MM.1S (cell line): ENCODE results near the gene SPATC1L.

Experiments used
- DNase-seq: peaks from one replicate; pipeline ENCODE4 v3.0.0-alpha.2; 2015
- H2AFZ ChIP-seq: fragments of 300-600 bp; sonication (generic); 2 replicates; pipeline ENCODE4 v1.6.0; 2016; ENCODE audit warnings: antibody characterized with exemption, low read length
- H3F3A ChIP-seq: fragments of 300-600 bp; sonication (generic); 2 replicates; pipeline ENCODE4 v1.6.1; 2016; ENCODE audit warnings: mild to moderate bottlenecking, antibody characterized with exemption, low read length, moderate library complexity, mixed read lengths; ENCODE audit not compliant: insufficient read depth
- H3K27ac ChIP-seq: fragments of 300-600 bp; sonication (generic); 2 replicates; pipeline ENCODE4 v1.5.1; 2016; ENCODE audit warnings: mild to moderate bottlenecking, low read length
- H3K27me3 ChIP-seq: fragments of 300-600 bp; sonication (generic); replicated peaks from 2 replicates; pipeline ENCODE4 v1.6.0; 2016; ENCODE audit warnings: low read length; ENCODE audit not compliant: insufficient read depth
- H3K36me3 ChIP-seq: fragments of 300-600 bp; sonication (generic); replicated peaks from 2 replicates; pipeline ENCODE4 v1.6.1; 2016; ENCODE audit warnings: mild to moderate bottlenecking, low read length, mixed read lengths; ENCODE audit not compliant: insufficient read depth
- H3K4me1 ChIP-seq: fragments of 300-600 bp; sonication (generic); 2 replicates; pipeline ENCODE4 v1.6.1; 2016; ENCODE audit warnings: low read length, mixed read lengths
- H3K4me2 ChIP-seq: fragments of 300-600 bp; sonication (generic); 2 replicates; pipeline ENCODE4 v1.6.0; 2016; ENCODE audit warnings: low read depth, low read length
- H3K4me3 ChIP-seq: fragments of 300-600 bp; sonication (generic); 2 replicates; pipeline ENCODE4 v1.5.1; 2016; ENCODE audit warnings: low read length, mixed read lengths
- H3K79me2 ChIP-seq: fragments of 300-600 bp; sonication (generic); 2 replicates; pipeline ENCODE4 v1.6.1; 2016; ENCODE audit warnings: mixed run types, low read length, mixed read lengths
- H3K9ac ChIP-seq: fragments of 300-600 bp; sonication (generic); 2 replicates; pipeline ENCODE4 v1.6.1; 2016; ENCODE audit warnings: low read length, mixed read lengths
- H3K9me2 ChIP-seq: fragments of 300-600 bp; sonication (generic); replicated peaks from 2 replicates; pipeline ENCODE4 v1.6.1; 2016; ENCODE audit warnings: mild to moderate bottlenecking, low read length, mixed read lengths; ENCODE audit not compliant: insufficient read depth
- H3K9me3 ChIP-seq: fragments of 300-600 bp; sonication (generic); replicated peaks from 2 replicates; pipeline ENCODE4 v1.6.1; 2016; ENCODE audit warnings: mild to moderate bottlenecking, low read length, mixed read lengths; ENCODE audit not compliant: insufficient read depth
- H4K20me1 ChIP-seq: fragments of 300-600 bp; sonication (generic); 2 replicates; pipeline ENCODE4 v1.6.1; 2016; ENCODE audit warnings: mild to moderate bottlenecking, low read length, moderate library complexity, mixed read lengths; ENCODE audit not compliant: insufficient read depth
- EZH2 ChIP-seq: fragments of 300-600 bp; sonication (generic); optimal IDR thresholded peaks from 2 replicates; pipeline ENCODE3; 2017; ENCODE audit warnings: low read depth, mild to moderate bottlenecking, antibody characterized with exemption, low read length, mixed read lengths
- EZH2phosphoT487 ChIP-seq: fragments of 300-600 bp; sonication (generic); IDR thresholded peaks from 2 replicates; pipeline ENCODE4 v1.6.1; 2018; ENCODE audit warnings: antibody characterized with exemption, low read length
- TF ChIP-seq, protein P1 (sequence below): fragments of 300-600 bp; sonication (generic); IDR thresholded peaks from 2 replicates; pipeline ENCODE4 v1.5.1; 2016; ENCODE audit warnings: antibody characterized with exemption, low read length, mixed read lengths

SPATC1L gene

GRCh38 chr21:46180778-46181391, 3.4 kb downstream of the SPATC1L start:
- no peaks in the 10 kb centered on the region for H3K9me2 ChIP-seq
- H3K27ac ChIP-seq = no peak overlapping the region
- DNase-seq = no peak
- no peaks in the 10 kb centered on the region for H3K36me3 ChIP-seq
- H3K4me1 ChIP-seq = peaks cover 8% of the 10 kb centered on the region
- H3K9ac ChIP-seq = no peak overlapping the region
- no peaks in the 10 kb centered on the region for H3K9me3 ChIP-seq
- no peak overlapping the region for H2AFZ ChIP-seq
- H3K4me2 ChIP-seq = no peak overlapping the region
- 0 out of 2 replicates have a peak, but pooled peaks cover 3% of the 10 kb centered on the region for H3K79me2 ChIP-seq
- no peaks in the 10 kb centered on the region for H4K20me1 ChIP-seq
- TF ChIP-seq EZH2phosphoT487 (no peak), EZH2 (no peak)
- TF ChIP-seq, protein P1, sequence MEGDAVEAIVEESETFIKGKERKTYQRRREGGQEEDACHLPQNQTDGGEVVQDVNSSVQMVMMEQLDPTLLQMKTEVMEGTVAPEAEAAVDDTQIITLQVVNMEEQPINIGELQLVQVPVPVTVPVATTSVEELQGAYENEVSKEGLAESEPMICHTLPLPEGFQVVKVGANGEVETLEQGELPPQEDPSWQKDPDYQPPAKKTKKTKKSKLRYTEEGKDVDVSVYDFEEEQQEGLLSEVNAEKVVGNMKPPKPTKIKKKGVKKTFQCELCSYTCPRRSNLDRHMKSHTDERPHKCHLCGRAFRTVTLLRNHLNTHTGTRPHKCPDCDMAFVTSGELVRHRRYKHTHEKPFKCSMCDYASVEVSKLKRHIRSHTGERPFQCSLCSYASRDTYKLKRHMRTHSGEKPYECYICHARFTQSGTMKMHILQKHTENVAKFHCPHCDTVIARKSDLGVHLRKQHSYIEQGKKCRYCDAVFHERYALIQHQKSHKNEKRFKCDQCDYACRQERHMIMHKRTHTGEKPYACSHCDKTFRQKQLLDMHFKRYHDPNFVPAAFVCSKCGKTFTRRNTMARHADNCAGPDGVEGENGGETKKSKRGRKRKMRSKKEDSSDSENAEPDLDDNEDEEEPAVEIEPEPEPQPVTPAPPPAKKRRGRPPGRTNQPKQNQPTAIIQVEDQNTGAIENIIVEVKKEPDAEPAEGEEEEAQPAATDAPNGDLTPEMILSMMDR = no peak
- H3F3A ChIP-seq = 0 out of 2 replicates have a peak, but pooled peaks cover 6% of the 10 kb centered on the region
- no peak overlapping the region for H3K4me3 ChIP-seq
- H3K27me3 ChIP-seq = no peaks in the 10 kb centered on the region

DNA sequence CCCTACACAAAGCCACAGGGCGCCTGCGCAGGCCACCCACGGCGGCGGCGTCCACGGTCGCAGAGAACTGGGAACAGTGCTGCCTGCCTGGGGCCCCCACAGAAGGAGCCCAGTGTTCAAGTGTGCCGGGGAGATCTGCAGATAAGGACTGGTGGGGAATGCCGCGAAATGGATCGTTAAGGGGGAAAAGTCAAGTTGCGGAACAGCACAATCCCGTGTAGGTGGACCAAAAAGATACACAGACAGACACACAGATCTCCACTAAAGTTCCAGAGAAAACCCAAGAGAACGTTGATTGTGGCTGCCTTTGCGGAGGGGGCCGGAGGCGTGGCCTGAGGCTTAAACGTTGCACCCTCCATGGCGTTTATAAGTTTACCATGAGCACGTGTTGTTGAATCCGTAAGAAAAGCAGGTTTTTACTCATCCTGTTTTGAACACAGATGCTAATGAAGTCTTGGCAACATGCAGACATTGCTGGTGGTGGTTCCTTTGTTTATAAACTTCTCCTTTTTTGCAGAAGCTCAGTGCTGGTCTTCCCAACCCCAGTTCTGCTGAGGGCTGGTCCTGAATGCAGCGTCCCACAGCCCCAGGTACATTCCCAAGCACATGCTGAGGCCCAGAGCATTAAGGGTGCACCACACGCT, 4.1 kb downstream of the SPATC1L start:
- Histone ChIP-seq H3K27ac (no peak overlapping the region), H3K36me3 (no peaks in the 10 kb centered on the region), H3K4me2 (no peak overlapping the region), H3K4me1 (peaks cover 1% of the 10 kb centered on the region), H3K9me2 (no peaks in the 10 kb centered on the region), H3F3A (0 out of 2 replicates have a peak, but pooled peaks cover under 1% of the 10 kb centered on the region), H3K79me2 (0 out of 2 replicates have a peak, but pooled peaks cover 3% of the 10 kb centered on the region), H4K20me1 (no peaks in the 10 kb centered on the region), H3K27me3 (no peaks in the 10 kb centered on the region), H2AFZ (no peak overlapping the region), H3K9me3 (no peaks in the 10 kb centered on the region), H3K9ac (no peak overlapping the region), H3K4me3 (no peak overlapping the region)
- TF ChIP-seq EZH2phosphoT487 (no peak), EZH2 (no peak)
- TF ChIP-seq, protein P1 = no peak
- no peak for DNase-seq

DNA sequence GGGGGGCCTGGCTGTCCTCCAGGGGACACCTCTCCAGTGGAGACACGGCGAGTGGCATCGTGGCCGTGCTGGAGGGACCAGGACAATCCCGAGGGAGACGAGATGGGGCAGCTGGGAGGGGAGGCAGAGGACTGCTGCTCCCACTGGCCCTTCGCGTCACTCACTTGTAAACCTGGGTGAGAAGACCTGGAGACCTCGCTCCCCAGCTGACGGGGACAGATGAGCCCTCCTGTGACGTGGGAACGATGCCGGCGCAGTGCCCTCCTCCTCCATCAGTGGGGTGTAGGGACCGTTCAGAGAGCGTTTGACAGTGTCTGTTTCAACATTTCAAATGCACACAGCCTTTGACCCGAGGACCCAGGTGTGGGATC, 4.6 kb downstream of the SPATC1L start:
- TF ChIP-seq, protein P1 = no peak
- TF ChIP-seq EZH2phosphoT487 = no peak
- no peak for TF ChIP-seq EZH2
- no peaks in the 10 kb centered on the region for H3K36me3 ChIP-seq
- H2AFZ ChIP-seq = no peak overlapping the region
- no peaks in the 10 kb centered on the region for H3K27me3 ChIP-seq
- H3K9me2 ChIP-seq = no peaks in the 10 kb centered on the region
- H3K9me3 ChIP-seq = no peaks in the 10 kb centered on the region
- no peak overlapping the region for H3K4me3 ChIP-seq
- no peak overlapping the region for H3K27ac ChIP-seq
- no peak for DNase-seq
- H4K20me1 ChIP-seq = no peaks in the 10 kb centered on the region
- no peaks in the 10 kb centered on the region for H3K4me1 ChIP-seq
- H3F3A ChIP-seq = no peaks in the 10 kb centered on the region
- H3K4me2 ChIP-seq = no peak overlapping the region
- no peak overlapping the region for H3K9ac ChIP-seq
- 0 out of 2 replicates have a peak, but pooled peaks cover 3% of the 10 kb centered on the region for H3K79me2 ChIP-seq
